Choroid plexus epithelial cell (primary cell): ENCODE measurements around the gene PARN.

Source experiments
- DNase-seq: peaks from one replicate; pipeline ENCODE4 v3.0.0-alpha.2; 2010; ENCODE audit warnings: low read depth
- H3K4me3 ChIP-seq: 2 replicates; pipeline ENCODE4 v1.5.1; 2011; ENCODE audit warnings: low read depth, mild to moderate bottlenecking, control low read depth, low read length, moderate library complexity
- TF ChIP-seq, protein P1 (sequence below): conservative IDR thresholded peaks from 2 replicates; pipeline ENCODE4 v1.5.1; 2011; ENCODE audit warnings: low read depth, mild to moderate bottlenecking, control low read depth, inconsistent platforms, low read length, moderate library complexity

PARN gene

DNA sequence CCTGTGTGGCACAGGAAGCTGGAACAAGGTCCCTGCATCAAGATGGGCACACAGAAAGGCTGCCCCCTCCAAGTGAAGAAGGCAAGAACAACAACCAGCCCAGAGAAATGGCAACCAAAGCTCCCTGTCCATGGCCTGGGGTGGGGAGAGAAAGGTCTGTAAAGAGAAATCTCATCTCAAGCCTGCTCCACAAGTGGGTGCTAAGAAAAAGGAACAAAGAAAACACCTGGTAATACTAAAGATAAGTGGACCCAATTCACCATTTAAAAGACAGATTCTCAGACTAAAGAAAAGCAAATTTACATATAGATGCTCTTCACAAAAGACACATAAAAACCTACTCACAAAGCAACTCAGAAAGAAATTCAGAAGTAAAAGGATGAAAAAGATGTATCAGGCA, 107.4 kb downstream of the PARN start:
- TF ChIP-seq, protein P1, sequence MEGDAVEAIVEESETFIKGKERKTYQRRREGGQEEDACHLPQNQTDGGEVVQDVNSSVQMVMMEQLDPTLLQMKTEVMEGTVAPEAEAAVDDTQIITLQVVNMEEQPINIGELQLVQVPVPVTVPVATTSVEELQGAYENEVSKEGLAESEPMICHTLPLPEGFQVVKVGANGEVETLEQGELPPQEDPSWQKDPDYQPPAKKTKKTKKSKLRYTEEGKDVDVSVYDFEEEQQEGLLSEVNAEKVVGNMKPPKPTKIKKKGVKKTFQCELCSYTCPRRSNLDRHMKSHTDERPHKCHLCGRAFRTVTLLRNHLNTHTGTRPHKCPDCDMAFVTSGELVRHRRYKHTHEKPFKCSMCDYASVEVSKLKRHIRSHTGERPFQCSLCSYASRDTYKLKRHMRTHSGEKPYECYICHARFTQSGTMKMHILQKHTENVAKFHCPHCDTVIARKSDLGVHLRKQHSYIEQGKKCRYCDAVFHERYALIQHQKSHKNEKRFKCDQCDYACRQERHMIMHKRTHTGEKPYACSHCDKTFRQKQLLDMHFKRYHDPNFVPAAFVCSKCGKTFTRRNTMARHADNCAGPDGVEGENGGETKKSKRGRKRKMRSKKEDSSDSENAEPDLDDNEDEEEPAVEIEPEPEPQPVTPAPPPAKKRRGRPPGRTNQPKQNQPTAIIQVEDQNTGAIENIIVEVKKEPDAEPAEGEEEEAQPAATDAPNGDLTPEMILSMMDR, result no peak
- no peak overlapping the region for H3K4me3 ChIP-seq
- DNase-seq, result no peak

DNA sequence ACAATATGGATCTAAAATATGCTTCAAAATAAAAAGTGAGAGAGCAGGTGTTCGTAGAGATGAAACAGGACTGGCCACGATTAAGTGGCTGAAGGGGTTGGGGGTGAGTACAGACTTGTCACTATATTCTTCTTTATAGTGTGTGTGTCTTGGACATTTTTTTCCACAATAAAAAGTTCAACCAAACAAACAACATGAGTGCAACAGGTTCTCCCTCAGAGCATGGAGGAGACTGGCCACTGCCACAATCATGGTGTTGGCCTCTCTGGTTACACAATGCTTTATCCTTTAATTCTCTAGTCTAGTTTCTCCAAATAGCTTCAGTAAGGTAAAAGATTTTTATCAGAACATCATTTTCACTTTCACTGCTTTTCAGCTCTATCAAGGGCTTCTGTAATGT, 109.3 kb downstream of the PARN start:
- no peak for DNase-seq
- H3K4me3 ChIP-seq, result no peak overlapping the region
- TF ChIP-seq, protein P1, result no peak

DNA sequence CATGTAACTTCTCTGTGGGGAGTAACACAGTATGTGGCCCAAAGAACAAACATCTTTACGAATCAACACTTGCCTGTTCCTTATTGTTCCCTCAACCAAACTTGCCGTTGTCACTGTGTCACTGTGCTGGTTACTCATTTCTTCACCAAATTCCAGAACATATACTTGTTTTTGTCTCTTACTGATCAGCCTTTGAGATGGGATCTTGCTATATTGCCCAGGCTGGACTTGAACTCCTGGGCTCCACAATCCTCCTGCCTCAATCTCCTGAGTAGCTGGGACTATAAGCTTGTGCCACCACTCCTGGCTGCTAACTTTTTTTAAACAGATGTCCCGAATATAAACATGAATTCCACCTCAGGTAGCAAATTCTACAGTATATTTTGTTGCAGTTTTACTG, 115.1 kb downstream of the PARN start:
- DNase-seq, result no peak
- H3K4me3 ChIP-seq, result no peak overlapping the region
- TF ChIP-seq, protein P1, result no peak

DNA sequence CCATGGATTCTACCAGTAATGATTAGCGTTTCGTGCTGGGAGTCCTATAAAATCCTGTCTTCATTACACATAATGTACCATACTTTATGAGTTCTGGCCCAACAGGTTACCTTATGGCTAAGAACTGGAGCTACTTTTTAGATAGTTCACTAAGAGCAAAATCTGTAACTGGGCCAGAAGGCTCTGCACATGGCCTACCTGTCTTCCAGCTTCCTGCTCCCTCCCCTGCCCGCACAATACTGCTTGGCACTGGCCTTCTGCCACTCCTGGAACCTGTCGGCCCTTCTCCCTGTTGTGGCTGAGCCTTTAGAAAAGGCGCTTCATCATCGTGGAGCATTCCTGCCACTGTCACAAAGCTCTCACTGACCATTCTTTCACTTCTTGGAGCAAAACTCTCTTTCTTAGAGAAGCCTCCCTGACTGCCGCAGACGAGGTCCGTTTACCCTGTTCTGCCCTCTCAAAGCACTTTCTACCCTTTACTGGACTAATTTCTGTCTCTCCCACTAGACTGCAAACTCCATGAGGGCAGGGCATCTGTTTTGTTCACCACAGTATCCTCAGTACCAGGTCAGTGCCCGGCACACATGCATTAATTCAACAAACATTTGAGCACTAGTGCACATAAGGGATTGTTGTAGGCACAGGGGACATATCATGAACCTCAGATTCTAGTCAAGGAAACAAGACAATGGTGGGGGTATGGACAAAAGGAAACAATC, 116.5 kb downstream of the PARN start:
- TF ChIP-seq, protein P1, result no peak
- no peak for DNase-seq
- no peak overlapping the region for H3K4me3 ChIP-seq

DNA sequence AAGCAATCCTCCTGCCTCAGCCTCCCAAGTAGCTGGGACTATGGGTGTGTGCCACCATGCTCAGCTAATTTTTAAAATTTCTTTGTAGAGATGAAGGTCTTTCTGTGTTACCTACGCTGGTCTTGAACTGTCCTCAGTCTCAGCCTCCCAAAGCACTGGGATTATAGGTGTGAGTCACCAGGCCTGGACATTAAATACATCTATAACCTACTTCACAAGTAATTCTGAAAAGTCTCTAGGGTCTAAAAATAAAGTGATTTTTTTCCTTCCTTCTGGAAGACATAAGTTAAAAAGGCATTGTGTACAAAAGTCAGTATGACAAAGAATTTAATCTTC, 118.3 kb downstream of the PARN start:
- DNase-seq, result no peak
- H3K4me3 ChIP-seq, result no peak overlapping the region
- TF ChIP-seq, protein P1, result no peak

DNA sequence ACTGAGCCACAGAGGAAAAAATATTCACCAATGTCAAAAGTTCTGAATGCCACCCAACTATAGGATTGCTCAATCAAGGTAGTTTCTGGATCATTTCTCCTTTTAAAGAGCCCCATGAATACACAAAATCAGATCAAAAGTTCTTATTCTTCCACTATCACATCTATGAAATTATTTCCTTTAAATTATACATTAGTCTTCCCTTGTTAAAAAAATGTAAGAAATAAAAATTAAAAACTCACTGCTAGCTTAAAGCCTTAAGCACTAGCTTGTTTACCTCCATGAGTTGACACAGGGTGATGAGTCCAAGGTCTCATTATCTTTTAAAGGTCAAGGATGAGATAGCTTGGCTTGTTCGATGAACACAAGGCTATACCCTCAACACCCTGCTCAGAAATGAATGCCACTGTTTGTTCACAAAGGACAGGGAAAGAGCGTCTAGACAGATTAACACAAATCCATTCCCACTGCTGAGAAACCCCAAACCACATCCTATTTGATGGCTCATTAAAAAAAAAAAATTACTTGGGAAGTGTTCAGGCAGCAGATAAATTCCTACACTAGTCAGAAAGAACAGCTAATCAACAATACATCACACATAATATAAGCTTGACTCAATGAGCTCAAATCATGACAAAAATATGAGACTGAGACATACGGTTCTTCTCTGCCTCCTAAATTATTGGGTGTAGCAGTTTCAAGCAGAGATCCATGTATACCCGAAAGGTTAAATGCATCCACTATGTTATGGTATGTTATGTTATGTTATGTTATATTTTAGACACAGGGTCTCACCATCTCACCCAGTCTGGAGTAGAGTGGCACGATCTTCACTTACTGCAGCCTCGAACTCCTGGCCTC, 118.9 kb downstream of the PARN start:
- TF ChIP-seq, protein P1, result no peak
- no peak overlapping the region for H3K4me3 ChIP-seq
- DNase-seq, result peak; percentile 66

DNA sequence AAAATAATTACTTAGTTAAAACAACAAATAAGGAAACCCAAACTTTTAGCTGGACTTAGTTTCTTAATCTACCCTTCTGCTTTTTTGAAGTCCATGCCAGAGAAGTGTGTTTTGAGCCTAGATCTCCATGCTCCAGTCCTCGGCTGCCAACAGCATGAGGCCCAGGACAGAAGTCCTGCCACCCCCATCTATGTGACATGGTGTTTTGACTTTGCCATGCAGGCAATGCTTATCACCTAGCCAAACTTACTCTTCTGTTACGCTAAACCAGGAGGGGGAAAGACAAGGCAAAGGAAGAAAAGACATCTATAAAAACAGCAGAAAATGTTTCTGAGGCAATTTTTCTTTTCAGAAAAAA, 119.5 kb downstream of the PARN start:
- TF ChIP-seq, protein P1, result no peak

More for the DNA sequence above, 119.5 kb downstream of the PARN start:
- no peak for DNase-seq
- H3K4me3 ChIP-seq, result no peak overlapping the region
